Right lobe of liver (tissue), 6 donors: ENCODE data around the gene SLC39A3. TPM values are rescaled to one million over a fixed set of nuclear protein-coding genes. Genes with fewer than 3 reads are reported as not detected.
"Not testable (repeated sequence)": the region's sequence is repeated elsewhere in the genome, so short reads cannot be mapped to it uniquely, and the experiment has no call there.

Source experiments
- ATAC-seq, 4 donors: fragments of 200-7000 bp; cut with Tn5 transposase; one replicate each; pipeline ENCODE4 v1.9.1; 2020; ENCODE audit warnings: mild to moderate bottlenecking in 4 of 4, moderate library complexity in 4 of 4
- DNase-seq, 3 donors: peaks; one replicate each; pipeline ENCODE4 v3.0.0-alpha.2; 2020
- H3K27ac ChIP-seq, 3 donors: fragments of 200-600 bp; one replicate each; pipeline ENCODE4 v1.8.0; 2022
- H3K27me3 ChIP-seq, 2 donors: fragments of 200-600 bp; one replicate each; pipeline ENCODE4 v1.8.0; 2022
- H3K36me3 ChIP-seq, 4 donors: fragments of 200-600 bp; sonication (generic) in 1 of 4; one replicate each; pipeline versions ENCODE4 v1.5.1 to v1.8.0; 2017 to 2022; ENCODE audit warnings: control low read depth in 1 of 4
- H3K4me1 ChIP-seq, 4 donors: fragments of 200-600 bp; sonication (generic) in 1 of 4; one replicate each; pipeline versions ENCODE4 v1.5.1 to v1.8.0; 2017 to 2022; ENCODE audit warnings: control low read depth in 1 of 4
- H3K4me3 ChIP-seq, 3 donors: fragments of 200-600 bp; one replicate each; pipeline ENCODE4 v1.8.0; 2022
- H3K9me3 ChIP-seq, 4 donors: fragments of 200-600 bp; sonication (generic) in 1 of 4; one replicate each; pipeline versions ENCODE4 v1.5.1 to v1.8.0; 2017 to 2022; ENCODE audit warnings: control low read depth in 1 of 4
- CTCF ChIP-seq, 4 donors: fragments of 200-600 bp in 3 of 4; fragments of 450-650 bp in 1 of 4; IDR thresholded peaks; one replicate each; pipeline versions ENCODE4 v1.5.1 to v1.8.0; 2016 to 2022; ENCODE audit warnings: antibody characterized with exemption in 4 of 4, mild to moderate bottlenecking in 2 of 4
- POLR2A ChIP-seq: fragments of 450-650 bp; IDR thresholded peaks from one replicate; pipeline ENCODE4 v1.6.1; 2017; ENCODE audit warnings: antibody characterized with exemption, mild to moderate bottlenecking
- WGBS: methylation state at CpG from one replicate; pipeline ENCODE4 v1.1.6; 2018; ENCODE audit warnings: low coverage, low lambda C conversion rate; ENCODE audit not compliant: insufficient coverage; ENCODE audit errors: missing lambda C conversion rate; 5-methylcytosine and 5-hydroxymethylcytosine counted together
- intact Hi-C, 2 donors: fragments of 100-400 bp; cut with DNase I; formaldehyde crosslinking; loops; one replicate each; pipeline versions ENCODE4 v1.11.2 to v1.14.1; 2022
- total RNA-seq, 6 experiments: library from RNA; depleted of rRNA in 2 of 6; stranded (reverse); fragments of >200 nt in 2 of 6; fragmentation: NEBNext Ultra II Directional in 3 of 6; extraction: Animal tissue kit (Norgen Biotek cat#: 25700) in 3 of 6; gene quantifications; one replicate each; pipeline versions ENCODE4 v1.1.0 to v1.2.4, GENCODE V29; 2016 to 2023
- donor health status: DM: no; HTN: yes; CAD: no.
- donor health status: DM: no; HTN: no; CAD: no.
- donor health status: DM: no; HTN: no; CAD: no.
- donor health status: DM: no; HTN: yes; CAD: no.
- donor health status: DM: no; HTN: yes; CAD: no.

The SLC39A3 gene
- total RNA-seq, 6 experiments from 2014 or later = 13.5 to 29.5 (median 19.6) TPM

GRCh38 chr19:2714531-2715269 is 25.1 kb downstream of the SLC39A3 start:
- intact Hi-C loops = no loop called here
- no peaks in the 10 kb centered on the region for H3K4me1 ChIP-seq
- no peaks in the 10 kb centered on the region for H3K27me3 ChIP-seq
- whole genome bisulfite sequencing = 50% methylated on average over 11 of the region's 16 CpGs
- no peak overlapping the region for H3K27ac ChIP-seq
- H3K36me3 ChIP-seq = no peaks in the 10 kb centered on the region
- no peaks in the 10 kb centered on the region for H3K9me3 ChIP-seq
- TF ChIP-seq POLR2A (no peak), CTCF (IDR thresholded peaks at IDR 0.05) (no peak)
- no peak for ATAC-seq
- no peak overlapping the region for H3K4me3 ChIP-seq
- no peak for DNase-seq

- ATAC-seq, H3K27me3 ChIP-seq, H3K27ac ChIP-seq, H3K9me3 ChIP-seq, DNase-seq, intact Hi-C loops, H3K36me3 ChIP-seq, H3K4me1 ChIP-seq, H3K4me3 ChIP-seq: not testable (repeated sequence)
- WGBS = no CpG with 5 or more reads among the region's 1 CpG
Measured at GRCh38 chr19:2714102-2714501, 25.7 kb downstream of the SLC39A3 start.

GRCh38 chr19:2713170-2713569 is 26.6 kb downstream of the SLC39A3 start:
- WGBS = 95% methylated on average over 2 of the region's 3 CpGs
- intact Hi-C loops, ATAC-seq, DNase-seq, H3K4me3 ChIP-seq, H3K4me1 ChIP-seq, H3K36me3 ChIP-seq, H3K27me3 ChIP-seq, H3K27ac ChIP-seq, H3K9me3 ChIP-seq: not testable (repeated sequence)

GRCh38 chr19:2711875-2712205 is 28.0 kb downstream of the SLC39A3 start:
- Histone ChIP-seq H3K4me3 (no peak overlapping the region), H3K27ac (no peak overlapping the region), H3K36me3 (no peaks in the 10 kb centered on the region), H3K9me3 (no peaks in the 10 kb centered on the region), H3K4me1 (no peaks in the 10 kb centered on the region), H3K27me3 (no peaks in the 10 kb centered on the region)
- no peak for TF ChIP-seq POLR2A
- TF ChIP-seq CTCF (IDR thresholded peaks at IDR 0.05) = no peak
- ATAC-seq = no peak
- intact Hi-C loops = no loop called here
- WGBS = 62% methylated on average over 2 of the region's 5 CpGs
- no peak for DNase-seq

- Histone ChIP-seq H3K9me3 (no peaks in the 10 kb centered on the region), H3K36me3 (no peaks in the 10 kb centered on the region), H3K4me3 (no peak overlapping the region), H3K4me1 (no peaks in the 10 kb centered on the region), H3K27me3 (no peaks in the 10 kb centered on the region), H3K27ac (no peak overlapping the region)
- WGBS = 64% methylated on average over 12 of the region's 17 CpGs
- intact Hi-C loops = no loop called here
- TF ChIP-seq POLR2A = no peak
- TF ChIP-seq CTCF (IDR thresholded peaks at IDR 0.05) = no peak
- ATAC-seq (no peak), DNase-seq (no peak)
Measured at GRCh38 chr19:2711172-2711874, 28.5 kb downstream of the SLC39A3 start.
